HS-5 (cell line): ENCODE results near the gene TBCEL.
"Not testable (repeated sequence)": the region's sequence is repeated elsewhere in the genome, so short reads cannot be mapped to it uniquely, and the experiment has no call there.

Source experiments
- DNase-seq: peaks from one replicate; pipeline ENCODE4 v3.0.0-alpha.2; 2012; ENCODE audit warnings: low read depth

Gene TBCEL

GRCh38 chr11:121105481-121106195 lies 81.7 kb downstream of the TBCEL start:
- no peak for DNase-seq

- no peak for DNase-seq
Measured at GRCh38 chr11:121106812-121107211, 82.9 kb downstream of the TBCEL start.

DNA sequence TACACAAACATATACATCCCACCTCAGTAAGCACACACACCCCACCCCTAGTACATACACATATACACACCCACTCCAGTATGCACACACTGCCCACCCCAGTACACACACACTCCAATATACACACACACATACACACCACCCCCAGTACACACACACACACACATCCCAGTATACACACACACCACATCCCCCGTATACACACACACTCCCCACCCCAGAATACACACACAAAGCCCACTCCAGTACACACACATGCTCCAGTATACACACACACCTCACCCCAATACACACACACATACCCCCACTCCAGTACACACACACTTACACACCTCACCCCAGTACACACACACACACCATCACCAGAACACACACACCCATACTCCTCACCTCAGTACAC lies 84.5 kb downstream of the TBCEL start:
- DNase-seq, result no peak

DNA sequence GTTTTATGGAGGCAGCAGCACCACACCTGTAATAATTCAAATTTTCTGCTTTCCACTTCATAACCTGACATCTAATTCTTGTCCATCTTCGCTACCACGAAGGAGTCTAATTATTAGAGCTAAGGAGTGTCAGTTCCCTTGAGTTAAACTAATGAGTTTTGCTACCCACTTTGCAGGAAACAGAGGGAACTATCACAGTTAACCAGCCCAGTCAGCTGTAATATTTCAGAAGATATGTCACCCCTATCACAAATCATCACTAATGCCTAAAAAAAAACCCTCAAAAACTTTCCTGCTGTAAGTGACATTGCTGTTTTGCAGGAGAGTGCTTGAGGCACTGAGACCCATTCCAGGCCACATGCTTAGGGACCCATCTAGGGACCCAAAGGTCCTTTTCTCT lies 85.6 kb downstream of the TBCEL start:
- no peak for DNase-seq

GRCh38 chr11:121109916-121110586 lies 86.1 kb downstream of the TBCEL start:
- no peak for DNase-seq

GRCh38 chr11:121110871-121111724 lies 87.2 kb downstream of the TBCEL start:
- no peak for DNase-seq

GRCh38 chr11:121112498-121113455 lies 88.9 kb downstream of the TBCEL start:
- DNase-seq, result peak; percentile 15

DNA sequence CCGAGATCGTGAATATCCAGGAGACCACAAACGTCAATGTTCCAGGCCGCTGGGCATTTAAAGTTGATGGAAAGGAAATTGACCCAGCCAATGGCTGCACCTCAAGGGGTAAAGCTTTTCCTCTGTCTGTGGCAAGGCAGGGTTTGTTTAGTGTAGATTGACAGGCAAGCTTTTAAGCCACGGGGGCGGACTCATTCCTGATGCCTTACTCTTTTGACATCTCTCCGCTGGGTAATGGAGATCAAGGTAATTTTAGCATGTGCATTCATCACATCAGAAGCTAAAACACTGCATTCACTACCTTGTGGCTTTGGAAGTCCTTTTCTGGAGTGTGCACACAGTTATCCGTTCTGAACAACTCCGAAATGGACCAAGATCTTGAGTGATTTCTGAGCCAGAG lies 89.7 kb downstream of the TBCEL start:
- no peak for DNase-seq

DNA sequence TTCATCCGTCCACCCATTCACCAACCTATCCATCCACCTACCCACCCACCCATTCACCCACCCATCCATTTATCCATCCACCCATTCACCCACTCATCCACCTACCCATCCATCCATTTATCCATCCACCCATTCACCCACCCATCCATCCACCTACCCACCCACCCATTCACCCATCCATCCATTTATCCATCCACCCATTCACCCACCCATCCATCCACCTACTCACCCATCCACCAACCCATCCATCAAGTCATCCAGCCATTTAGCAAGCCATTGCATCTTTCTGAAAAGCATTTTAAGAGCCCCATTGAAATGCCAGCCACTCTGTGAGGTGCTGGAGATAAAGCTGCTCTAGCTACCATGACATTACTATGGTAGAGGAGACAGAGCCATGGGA lies 91.1 kb downstream of the TBCEL start:
- DNase-seq, result not testable (repeated sequence)

GRCh38 chr11:121117788-121118187 lies 93.9 kb downstream of the TBCEL start:
- peak; percentile 10 for DNase-seq

- no peak for DNase-seq
Measured at GRCh38 chr11:121119440-121119839, 95.5 kb downstream of the TBCEL start.

DNA sequence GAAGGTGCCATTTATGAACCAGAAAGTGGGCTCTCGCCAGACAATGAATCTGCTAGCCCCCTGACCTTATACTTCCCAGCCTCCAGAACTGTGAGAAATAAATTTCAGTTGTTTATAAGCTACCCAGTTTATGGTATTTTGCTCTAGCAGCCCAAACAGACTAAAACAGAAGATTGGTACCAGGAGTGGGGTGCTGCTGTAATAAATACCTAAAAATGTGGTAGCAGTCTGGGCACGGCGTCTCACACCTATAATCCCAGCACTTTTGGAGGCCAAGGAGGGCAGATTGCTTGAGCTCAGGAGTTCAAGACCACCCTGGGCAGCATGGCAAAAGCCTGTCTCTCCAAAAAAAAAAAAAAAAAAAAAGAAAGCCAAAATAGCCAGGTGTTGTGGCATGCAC lies 98.4 kb downstream of the TBCEL start:
- no peak for DNase-seq

- no peak for DNase-seq
Measured at GRCh38 chr11:121123496-121124069, 99.7 kb downstream of the TBCEL start.

DNA sequence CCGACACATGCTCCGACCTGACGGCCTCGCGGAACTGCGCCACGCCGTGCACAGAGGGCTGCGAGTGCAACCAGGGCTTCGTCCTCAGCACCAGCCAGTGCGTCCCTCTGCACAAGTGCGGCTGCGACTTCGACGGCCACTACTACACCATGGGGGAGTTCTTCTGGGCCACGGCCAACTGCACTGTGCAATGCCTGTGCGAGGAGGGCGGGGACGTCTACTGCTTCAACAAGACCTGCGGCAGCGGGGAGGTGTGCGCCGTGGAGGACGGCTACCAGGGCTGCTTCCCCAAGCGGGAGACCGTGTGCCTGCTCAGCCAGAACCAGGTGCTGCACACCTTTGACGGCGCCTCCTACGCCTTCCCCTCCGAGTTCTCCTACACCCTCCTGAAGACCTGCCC lies 103.9 kb downstream of the TBCEL start:
- DNase-seq, result no peak

- DNase-seq, result no peak
Measured at GRCh38 chr11:121129362-121130340, 105.7 kb downstream of the TBCEL start.

GRCh38 chr11:121131656-121132055 lies 107.8 kb downstream of the TBCEL start:
- no peak for DNase-seq

GRCh38 chr11:121132211-121132976 lies 108.5 kb downstream of the TBCEL start:
- DNase-seq, result no peak

DNA sequence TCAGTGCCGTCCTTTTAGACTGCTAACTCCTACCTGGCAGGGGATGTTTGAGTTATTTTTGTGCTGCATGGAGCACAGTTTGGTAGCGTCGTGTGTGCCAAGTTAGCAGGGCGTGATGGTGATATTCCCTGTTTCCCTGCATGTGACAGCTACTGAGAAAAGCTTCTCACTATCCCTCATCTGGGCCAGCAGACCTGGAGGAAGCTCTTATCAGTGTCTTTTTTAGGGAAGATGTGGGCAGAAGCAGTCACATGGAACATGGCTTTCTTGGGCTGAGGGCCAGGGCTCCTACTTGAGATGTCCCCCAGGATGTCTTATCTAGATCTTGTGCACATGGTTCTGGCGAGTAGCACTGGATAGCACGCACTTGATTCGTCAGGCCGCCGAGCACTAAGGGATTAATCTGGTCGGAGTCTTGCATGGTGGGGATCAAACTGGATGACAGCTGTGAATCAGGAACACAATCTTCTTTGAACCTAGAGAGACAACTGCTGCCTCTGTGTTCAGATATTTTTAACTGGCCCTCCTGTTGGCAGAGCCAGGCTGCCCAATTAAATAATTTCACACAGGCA lies 110.9 kb downstream of the TBCEL start:
- DNase-seq, result no peak

- DNase-seq, result no peak
Measured at GRCh38 chr11:121137005-121137404, 113.1 kb downstream of the TBCEL start.
